Activated T-helper 2 cell treated with anti-CD3 and anti-CD28 coated beads, Interferon-gamma antibody, Interleukin-2, Interleukin-4, amounts not matched to agents 10 μg/mL and 5 μg/mL and 100 μg/mL, durations not matched to agents 14 hours and 24 hours and 36 hours (primary cell): ENCODE measurements around the gene RBM46. TPM values are rescaled to one million over a fixed set of nuclear protein-coding genes. Genes with fewer than 3 reads are reported as not detected.

Experiments
- DNase-seq: peaks from one replicate; pipeline ENCODE4 v3.0.0; 2021; ENCODE audit warnings: low spot score
- H3K27ac Mint-ChIP-seq: one replicate; pipeline ENCODE4 v1.8.0; 2021; ENCODE audit warnings: mixed read lengths
- H3K27me3 Mint-ChIP-seq: one replicate; pipeline ENCODE4 v1.8.0; 2021; ENCODE audit warnings: low read depth, mixed read lengths
- H3K36me3 Mint-ChIP-seq: one replicate; pipeline ENCODE4 v1.8.0; 2021; ENCODE audit warnings: low read depth, mixed read lengths
- H3K4me1 Mint-ChIP-seq: one replicate; pipeline ENCODE4 v1.8.0; 2021; ENCODE audit warnings: low read depth, mixed read lengths
- H3K4me3 Mint-ChIP-seq: one replicate; pipeline ENCODE4 v1.8.0; 2021; ENCODE audit warnings: low read depth, mild to moderate bottlenecking, moderate library complexity, mixed read lengths
- H3K9me3 Mint-ChIP-seq: one replicate; pipeline ENCODE4 v1.8.0; 2021; ENCODE audit warnings: mixed read lengths
- intact Hi-C: fragments of 100-400 bp; cut with micrococcal nuclease; formaldehyde crosslinking; loops from one replicate; pipeline ENCODE4 v1.15.1; 2023
- total RNA-seq: library from RNA; stranded (reverse); gene quantifications from 2 replicates; pipeline ENCODE4 v1.2.3, GENCODE V29; 2022

RBM46 gene, protein sequence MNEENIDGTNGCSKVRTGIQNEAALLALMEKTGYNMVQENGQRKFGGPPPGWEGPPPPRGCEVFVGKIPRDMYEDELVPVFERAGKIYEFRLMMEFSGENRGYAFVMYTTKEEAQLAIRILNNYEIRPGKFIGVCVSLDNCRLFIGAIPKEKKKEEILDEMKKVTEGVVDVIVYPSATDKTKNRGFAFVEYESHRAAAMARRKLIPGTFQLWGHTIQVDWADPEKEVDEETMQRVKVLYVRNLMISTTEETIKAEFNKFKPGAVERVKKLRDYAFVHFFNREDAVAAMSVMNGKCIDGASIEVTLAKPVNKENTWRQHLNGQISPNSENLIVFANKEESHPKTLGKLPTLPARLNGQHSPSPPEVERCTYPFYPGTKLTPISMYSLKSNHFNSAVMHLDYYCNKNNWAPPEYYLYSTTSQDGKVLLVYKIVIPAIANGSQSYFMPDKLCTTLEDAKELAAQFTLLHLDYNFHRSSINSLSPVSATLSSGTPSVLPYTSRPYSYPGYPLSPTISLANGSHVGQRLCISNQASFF
- not detected in 2 replicates for total RNA-seq

DNA sequence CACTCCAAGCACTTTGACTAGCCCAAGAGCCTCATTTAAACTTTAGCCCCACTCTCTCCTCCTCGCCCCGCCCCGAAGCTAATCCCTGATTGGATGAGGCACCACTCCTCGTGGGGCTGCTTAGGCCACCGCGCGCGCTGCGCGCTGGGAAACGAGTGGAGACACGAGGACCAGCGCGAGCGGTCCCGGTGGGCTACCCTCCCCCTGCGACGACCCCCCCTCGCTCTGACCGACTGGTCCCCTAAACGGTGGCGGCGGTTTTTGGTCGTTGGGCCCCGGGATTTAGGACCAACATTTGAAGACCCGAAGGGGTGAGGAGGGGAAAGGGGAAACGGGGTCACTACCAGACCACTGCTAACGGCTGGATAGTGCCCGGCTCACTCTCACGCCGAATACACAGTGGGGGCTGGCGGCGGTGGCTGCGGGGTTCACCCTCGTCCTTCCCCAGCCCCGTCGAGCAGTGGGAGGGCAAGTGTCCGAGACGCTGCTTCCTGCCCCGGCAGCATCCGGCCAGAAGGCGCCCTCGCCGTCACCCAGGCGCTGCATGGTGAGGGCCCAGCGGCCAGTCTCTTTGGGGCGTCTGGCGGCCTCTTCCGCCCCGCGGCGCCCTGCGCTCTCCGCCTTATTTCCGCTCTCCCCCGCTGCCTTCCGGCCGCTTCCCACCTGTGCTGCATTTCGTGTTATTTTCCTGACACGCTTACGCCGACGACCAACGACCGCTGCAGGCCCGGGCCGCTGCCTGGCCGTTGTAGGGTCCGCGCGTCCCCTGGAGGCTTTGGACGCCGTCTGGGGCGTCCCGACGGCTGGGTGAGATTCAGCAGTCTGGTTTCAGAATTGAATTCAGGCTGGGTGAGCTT, at the start of gene RBM46:
Gene RBM46, plus strand, starts transcription at position 147 of the 857 bp plus-strand sequence. CDS start 15,481 bp downstream, outside the sequence.
- no peaks in the 10 kb centered on the region for H3K36me3 Mint-ChIP-seq
- intact Hi-C loops: no loop called here
- H3K27me3 Mint-ChIP-seq: peaks cover 6% of the 10 kb centered on the region
- H3K9me3 Mint-ChIP-seq: no peaks in the 10 kb centered on the region
- H3K27ac Mint-ChIP-seq: no peak within 1 kb of the TSS
- no peaks in the 10 kb centered on the region for H3K4me1 Mint-ChIP-seq
- DNase-seq: no peak
- no peak within 1 kb of the TSS for H3K4me3 Mint-ChIP-seq

DNA sequence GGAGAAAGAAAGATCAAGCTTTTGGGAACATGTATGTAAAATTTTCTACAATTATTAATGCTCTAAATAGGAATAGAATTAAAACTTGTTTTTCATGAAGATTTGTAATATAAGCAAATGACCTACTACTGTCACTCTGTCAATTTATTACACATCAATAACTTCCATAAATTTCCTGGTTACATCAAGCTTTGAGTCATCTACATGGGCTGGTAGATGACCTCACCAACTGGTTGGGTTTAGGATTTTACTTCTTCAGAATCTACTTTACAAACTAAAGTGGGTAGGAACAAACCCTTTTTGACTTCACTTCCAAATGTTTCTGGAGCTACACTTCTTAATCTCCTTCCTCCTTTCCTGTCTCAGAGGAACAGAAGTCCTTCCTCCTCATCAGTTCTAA, 49.3 kb upstream of the RBM46 start:
- no peak overlapping the region for H3K4me3 Mint-ChIP-seq
- no peak overlapping the region for H3K27ac Mint-ChIP-seq
- H3K9me3 Mint-ChIP-seq: no peaks in the 10 kb centered on the region
- intact Hi-C loops: no loop called here
- H3K36me3 Mint-ChIP-seq: no peaks in the 10 kb centered on the region
- H3K4me1 Mint-ChIP-seq: no peaks in the 10 kb centered on the region
- H3K27me3 Mint-ChIP-seq: peaks cover 16% of the 10 kb centered on the region
- no peak for DNase-seq

DNA sequence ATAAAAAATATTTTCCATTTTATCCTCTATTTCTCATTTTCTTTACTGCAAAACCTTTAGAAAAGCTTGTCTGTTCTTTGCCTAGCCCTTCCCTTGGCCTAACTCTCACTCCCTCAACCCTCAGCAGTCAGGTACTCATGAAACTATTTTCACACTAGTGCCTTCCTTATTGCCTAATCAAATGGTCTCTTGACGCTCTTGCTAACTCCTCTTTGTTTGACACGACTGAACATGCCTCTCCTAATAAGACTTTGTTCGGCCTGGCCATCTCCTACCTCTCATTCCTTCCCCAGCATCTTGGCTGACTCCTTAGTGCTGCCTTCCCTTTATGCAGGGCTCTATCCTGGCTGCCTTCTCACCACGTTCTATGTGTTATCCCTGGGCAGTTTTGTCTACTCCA, 48.4 kb upstream of the RBM46 start:
- no peaks in the 10 kb centered on the region for H3K4me1 Mint-ChIP-seq
- no peak overlapping the region for H3K4me3 Mint-ChIP-seq
- intact Hi-C loops: no loop called here
- DNase-seq: no peak
- H3K27ac Mint-ChIP-seq: no peak overlapping the region
- H3K36me3 Mint-ChIP-seq: no peaks in the 10 kb centered on the region
- no peaks in the 10 kb centered on the region for H3K9me3 Mint-ChIP-seq
- H3K27me3 Mint-ChIP-seq: peaks cover 16% of the 10 kb centered on the region

DNA sequence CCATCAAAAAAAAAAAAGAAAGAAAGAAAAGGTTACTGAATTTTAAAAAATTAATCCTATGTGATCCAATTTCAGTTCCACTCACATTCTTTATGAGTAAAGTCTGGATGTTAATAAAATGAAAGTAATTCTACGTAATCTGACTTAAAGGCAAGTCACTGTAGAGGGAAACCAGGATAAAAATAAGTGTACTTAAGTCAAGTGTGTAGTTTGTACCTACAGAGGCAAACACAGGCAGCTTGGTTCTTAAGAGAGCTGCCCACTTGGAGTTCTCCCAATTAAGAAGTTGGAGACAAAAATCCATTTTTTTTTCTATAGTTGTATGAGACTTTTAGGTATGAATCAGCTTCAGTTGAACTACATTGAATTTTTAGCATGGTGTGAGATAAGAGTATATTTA, 44.3 kb upstream of the RBM46 start:
- H3K4me3 Mint-ChIP-seq: no peak overlapping the region
- H3K27me3 Mint-ChIP-seq: peaks cover 35% of the 10 kb centered on the region
- no peaks in the 10 kb centered on the region for H3K36me3 Mint-ChIP-seq
- peaks cover under 1% of the 10 kb centered on the region for H3K4me1 Mint-ChIP-seq
- intact Hi-C loops: no loop called here
- no peak overlapping the region for H3K27ac Mint-ChIP-seq
- no peak for DNase-seq
- no peaks in the 10 kb centered on the region for H3K9me3 Mint-ChIP-seq

DNA sequence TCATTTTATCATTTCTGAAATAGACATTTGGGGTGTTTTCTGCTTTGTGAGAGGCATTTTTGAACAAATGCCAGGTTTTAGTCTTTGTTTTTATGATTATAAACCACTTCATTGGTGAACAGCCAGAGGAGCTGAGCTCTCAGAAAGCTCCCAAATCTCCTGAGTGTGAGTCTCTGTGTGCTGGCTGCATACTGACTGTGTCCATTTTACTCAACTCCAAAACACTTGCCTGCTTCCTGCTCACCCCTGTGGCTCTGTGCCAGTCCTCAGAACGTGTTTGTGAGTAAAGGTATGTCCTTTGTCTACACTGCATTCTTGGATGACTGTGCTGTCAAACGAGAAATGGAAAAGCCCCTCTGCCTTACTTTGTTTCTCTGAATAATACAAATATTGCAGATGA, 42.6 kb upstream of the RBM46 start:
- peaks cover 34% of the 10 kb centered on the region for H3K27me3 Mint-ChIP-seq
- H3K36me3 Mint-ChIP-seq: no peaks in the 10 kb centered on the region
- no peak overlapping the region for H3K27ac Mint-ChIP-seq
- no peaks in the 10 kb centered on the region for H3K9me3 Mint-ChIP-seq
- DNase-seq: no peak
- intact Hi-C loops: no loop called here
- no peak overlapping the region for H3K4me3 Mint-ChIP-seq
- peaks cover 9% of the 10 kb centered on the region for H3K4me1 Mint-ChIP-seq

DNA sequence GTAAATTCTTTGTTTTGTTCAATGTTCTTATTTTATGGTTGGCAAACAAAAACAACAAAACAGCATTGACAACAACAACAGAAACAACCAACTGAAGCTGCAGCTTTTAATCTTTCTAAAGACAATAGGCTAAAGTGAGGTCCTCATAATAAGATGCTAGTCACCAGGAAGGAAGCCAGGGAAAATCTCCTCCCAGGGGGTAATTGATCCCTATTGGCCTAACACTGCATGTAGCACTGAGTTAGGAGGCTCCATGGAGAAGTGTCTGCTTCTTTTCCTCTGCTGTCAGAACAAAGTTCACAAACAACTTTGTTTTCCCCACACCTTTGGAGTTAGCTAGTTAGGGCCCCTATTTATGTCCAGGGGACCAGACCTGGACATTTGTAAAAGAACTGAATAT, 42.0 kb upstream of the RBM46 start:
- intact Hi-C loops: no loop called here

DNA sequence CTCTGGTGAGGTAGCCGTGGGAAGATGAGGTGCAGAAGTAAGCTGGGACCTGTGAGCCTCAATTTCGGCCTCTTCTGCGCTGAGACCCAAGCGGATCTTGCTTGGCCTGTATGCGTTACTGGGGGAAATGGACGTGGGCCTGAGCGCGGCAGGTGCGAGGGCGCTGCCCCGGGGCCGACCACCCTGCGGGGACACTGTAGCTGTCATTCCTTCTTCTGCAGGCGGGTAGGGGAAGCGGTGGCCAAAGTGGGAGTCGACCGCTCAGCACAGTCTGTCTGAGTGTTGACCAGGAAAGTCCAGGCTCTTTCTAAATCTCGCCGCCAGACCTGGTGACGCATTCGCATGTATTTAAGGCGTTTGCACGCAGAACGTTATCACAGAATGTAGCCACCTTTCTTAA, 40.6 kb upstream of the RBM46 start:
- H3K4me3 Mint-ChIP-seq: no peak overlapping the region
- no peak for DNase-seq
- H3K4me1 Mint-ChIP-seq: peaks cover 20% of the 10 kb centered on the region
- intact Hi-C loops: loop anchor here (5.0 to 10.0 kb wide), 2 partner anchors 406 to 948 kb away; no protein-coding TSS in a partner anchor
- no peak overlapping the region for H3K27ac Mint-ChIP-seq
- no peaks in the 10 kb centered on the region for H3K36me3 Mint-ChIP-seq
- H3K27me3 Mint-ChIP-seq: peaks cover 51% of the 10 kb centered on the region
- H3K9me3 Mint-ChIP-seq: no peaks in the 10 kb centered on the region

More for the DNA sequence above, 42.0 kb upstream of the RBM46 start:
- no peak for DNase-seq
- H3K4me1 Mint-ChIP-seq: peaks cover 13% of the 10 kb centered on the region
- H3K36me3 Mint-ChIP-seq: no peaks in the 10 kb centered on the region
- no peak overlapping the region for H3K27ac Mint-ChIP-seq
- H3K27me3 Mint-ChIP-seq: peaks cover 38% of the 10 kb centered on the region
- H3K9me3 Mint-ChIP-seq: no peaks in the 10 kb centered on the region
- no peak overlapping the region for H3K4me3 Mint-ChIP-seq

DNA sequence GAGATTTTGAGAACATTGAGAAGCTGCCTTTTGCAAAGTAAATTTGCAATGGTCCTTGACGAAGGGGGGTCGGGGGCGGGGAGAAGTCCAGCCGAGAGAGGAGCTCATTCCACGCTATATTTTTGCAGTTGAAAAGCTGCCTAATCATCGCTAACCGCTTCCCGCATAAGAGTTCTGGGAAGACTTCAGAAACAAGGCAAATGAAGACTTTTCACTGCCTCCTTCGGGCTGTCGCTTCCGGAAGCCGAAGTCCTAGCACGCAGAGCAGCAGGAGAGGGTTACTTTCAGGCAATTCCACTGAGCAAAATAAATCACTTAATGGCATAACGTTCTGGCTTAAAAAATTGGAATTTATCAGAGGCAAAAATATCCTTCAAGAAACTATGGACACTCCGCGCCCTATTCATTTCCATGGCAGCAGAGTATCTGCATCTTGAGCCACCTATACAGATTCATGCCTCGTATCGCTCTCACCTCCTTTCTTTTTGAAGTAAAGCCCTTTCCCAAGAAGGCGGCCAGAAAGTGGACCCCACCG, 39.9 kb upstream of the RBM46 start:
- no peaks in the 10 kb centered on the region for H3K9me3 Mint-ChIP-seq
- H3K27me3 Mint-ChIP-seq: peaks cover 56% of the 10 kb centered on the region
- intact Hi-C loops: loop anchor here (5.0 to 10.0 kb wide), 2 partner anchors 406 to 949 kb away; no protein-coding TSS in a partner anchor
- H3K36me3 Mint-ChIP-seq: no peaks in the 10 kb centered on the region
- no peak for DNase-seq
- H3K4me3 Mint-ChIP-seq: no peak overlapping the region
- H3K27ac Mint-ChIP-seq: no peak overlapping the region
- peaks cover 20% of the 10 kb centered on the region for H3K4me1 Mint-ChIP-seq

DNA sequence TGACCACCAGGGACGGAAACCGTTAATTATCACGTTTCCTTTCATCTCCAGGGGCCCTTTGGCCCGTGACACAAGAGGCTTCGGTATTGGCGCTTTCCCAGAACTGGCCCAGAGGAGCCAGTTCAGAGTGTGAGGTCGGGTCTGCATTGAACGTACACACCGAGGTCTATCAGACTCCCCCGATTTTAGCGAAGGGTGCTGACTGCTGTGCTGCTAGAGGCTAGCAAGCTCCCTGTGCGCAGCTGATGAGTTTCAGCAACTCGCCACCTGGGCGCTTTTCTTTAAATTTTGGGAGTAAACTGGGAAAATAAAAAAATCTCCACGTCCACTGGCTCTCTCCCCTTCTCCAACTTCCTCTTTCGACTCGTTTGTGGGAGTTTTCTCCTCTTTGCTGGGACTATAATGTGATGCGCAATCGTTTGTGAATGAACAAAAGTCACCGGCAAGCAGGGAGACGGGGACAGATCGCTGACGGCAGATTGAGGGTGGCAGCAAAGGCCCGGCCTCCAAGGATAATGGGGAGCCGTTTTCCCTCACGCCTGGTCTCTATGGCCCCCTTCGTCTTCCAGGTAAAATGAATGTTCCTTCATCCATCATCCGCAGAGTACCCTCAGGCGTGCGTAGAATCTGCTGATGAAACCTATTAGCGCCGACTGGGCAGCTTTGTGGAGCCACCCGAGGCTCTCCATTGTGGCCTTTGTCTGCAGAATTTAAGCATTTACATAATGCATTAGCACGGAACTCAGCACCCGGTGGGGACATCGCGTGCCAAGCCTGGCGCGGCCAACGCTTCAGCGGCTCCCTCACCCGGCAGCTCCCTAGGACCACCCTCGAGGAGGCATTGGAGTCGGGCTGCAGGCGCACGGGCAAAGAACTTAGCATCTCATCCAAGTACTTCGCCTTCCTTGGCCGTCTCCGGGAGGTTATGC, 38.9 kb upstream of the RBM46 start:
- intact Hi-C loops: loop anchor here (2.0 to 10.0 kb wide), 3 partner anchors 251 to 950 kb away; partner anchors contain the start of gene DCHS2
- no peak for DNase-seq
- peak overlapping the region; percentile 20 for H3K4me3 Mint-ChIP-seq
- peaks cover 20% of the 10 kb centered on the region for H3K4me1 Mint-ChIP-seq
- H3K36me3 Mint-ChIP-seq: no peaks in the 10 kb centered on the region
- H3K9me3 Mint-ChIP-seq: no peaks in the 10 kb centered on the region
- H3K27ac Mint-ChIP-seq: no peak overlapping the region
- peaks cover 62% of the 10 kb centered on the region for H3K27me3 Mint-ChIP-seq

DNA sequence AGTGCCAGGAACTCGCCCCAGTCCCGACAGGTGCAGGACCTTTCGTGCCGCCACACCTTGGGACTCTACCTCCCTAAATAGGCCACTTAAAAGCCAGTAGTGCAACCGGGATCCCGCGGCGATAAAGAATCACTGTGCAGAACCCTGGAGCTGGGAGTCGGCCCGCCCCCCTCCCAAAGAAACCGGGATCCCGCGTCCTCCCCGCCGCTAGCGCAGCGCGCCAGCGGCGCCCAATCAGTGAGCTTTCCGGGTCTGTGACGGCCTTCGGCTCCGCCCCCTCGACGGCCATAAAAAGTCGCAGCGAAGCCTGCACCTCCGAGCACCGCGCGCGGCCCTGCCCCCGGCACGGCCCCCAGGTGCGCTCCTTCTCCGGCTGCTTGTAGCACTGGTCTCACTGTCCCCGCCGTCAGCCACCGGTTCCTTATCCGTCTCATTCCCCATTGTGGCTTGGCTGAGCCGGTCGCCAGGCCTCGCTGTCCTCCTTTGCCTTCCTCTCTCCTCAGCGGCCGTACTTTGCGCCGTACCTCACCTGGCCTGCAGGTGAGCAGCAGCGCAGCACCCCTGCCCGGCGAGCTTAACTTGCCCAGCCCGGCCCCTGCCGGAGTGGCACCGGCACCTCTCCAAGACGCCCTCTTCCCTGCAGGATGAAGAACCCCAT, 37.3 kb upstream of the RBM46 start, which contains the start of gene LRAT:
Gene LRAT, plus strand, starts transcription at position 318 of the 658 bp plus-strand sequence. Its CDS starts 327 bp downstream, at position 645.
- Mint-ChIP-seq H3K9me3 (no peaks in the 10 kb centered on the region), H3K4me1 (peaks cover 20% of the 10 kb centered on the region), H3K27me3 (peaks cover 70% of the 10 kb centered on the region), H3K27ac (no peak within 1 kb of the TSS), H3K36me3 (no peaks in the 10 kb centered on the region), H3K4me3 (peak within 1 kb of the TSS; percentile 82)
- intact Hi-C loops: loop anchor here (2.0 to 10.0 kb wide), 3 partner anchors 253 to 952 kb away; partner anchors contain the start of gene DCHS2
- peak; percentile 46 for DNase-seq

DNA sequence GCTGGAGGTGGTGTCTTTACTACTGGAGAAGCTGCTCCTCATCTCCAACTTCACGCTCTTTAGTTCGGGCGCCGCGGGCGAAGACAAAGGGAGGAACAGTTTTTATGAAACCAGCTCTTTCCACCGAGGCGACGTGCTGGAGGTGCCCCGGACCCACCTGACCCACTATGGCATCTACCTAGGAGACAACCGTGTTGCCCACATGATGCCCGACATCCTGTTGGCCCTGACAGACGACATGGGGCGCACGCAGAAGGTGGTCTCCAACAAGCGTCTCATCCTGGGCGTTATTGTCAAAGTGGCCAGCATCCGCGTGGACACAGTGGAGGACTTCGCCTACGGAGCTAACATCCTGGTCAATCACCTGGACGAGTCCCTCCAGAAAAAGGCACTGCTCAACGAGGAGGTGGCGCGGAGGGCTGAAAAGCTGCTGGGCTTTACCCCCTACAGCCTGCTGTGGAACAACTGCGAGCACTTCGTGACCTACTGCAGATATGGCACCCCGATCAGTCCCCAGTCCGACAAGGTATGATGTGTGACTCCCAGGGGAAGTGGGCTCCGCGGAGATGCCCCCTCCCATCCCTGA, 36.6 kb upstream of the RBM46 start:
- H3K36me3 Mint-ChIP-seq: no peaks in the 10 kb centered on the region
- peaks cover 73% of the 10 kb centered on the region for H3K27me3 Mint-ChIP-seq
- H3K27ac Mint-ChIP-seq: no peak overlapping the region
- H3K4me3 Mint-ChIP-seq: peak overlapping the region; percentile 82
- H3K4me1 Mint-ChIP-seq: peaks cover 20% of the 10 kb centered on the region
- no peaks in the 10 kb centered on the region for H3K9me3 Mint-ChIP-seq
- DNase-seq: no peak
- intact Hi-C loops: loop anchor here (5.0 to 10.0 kb wide), 2 partner anchors 410 to 952 kb away; no protein-coding TSS in a partner anchor
